Measurements from ENCODE around the gene MANSC4.
"Not testable (repeated sequence)": the region's sequence is repeated elsewhere in the genome, so short reads cannot be mapped to it uniquely, and the experiment has no call there.

The MANSC4 gene

DNA sequence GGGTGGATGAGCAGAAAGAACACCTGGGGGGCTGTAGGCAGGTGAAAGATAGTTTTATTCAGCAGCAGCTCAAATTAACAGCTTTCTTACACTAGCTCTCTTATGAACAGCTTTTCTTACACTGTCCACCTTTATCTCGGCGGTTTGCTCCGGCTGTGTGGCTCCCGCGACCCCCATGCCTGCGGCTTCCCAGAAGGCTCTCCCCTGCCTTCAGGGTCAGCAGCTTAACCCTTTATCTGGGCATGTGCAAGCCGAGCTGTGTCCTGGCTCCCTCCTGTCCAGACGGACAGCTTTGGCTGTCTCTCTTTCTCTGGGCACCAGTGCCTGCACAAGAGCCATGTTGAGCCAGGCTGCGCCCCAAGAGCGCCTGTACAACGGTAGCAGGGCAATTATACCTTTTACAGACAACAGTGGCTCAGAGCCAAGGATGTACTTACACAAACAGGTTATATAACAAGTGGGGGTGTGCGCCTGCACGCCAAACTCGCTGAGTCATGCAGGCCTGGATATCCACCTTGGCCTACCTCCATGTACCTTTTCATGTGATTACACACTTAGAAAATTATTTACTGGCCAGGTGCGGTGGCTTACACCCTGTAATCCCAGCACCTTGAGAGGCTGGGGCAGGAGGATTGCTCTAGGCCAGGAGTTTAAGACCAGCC, 28.5 kb downstream of the MANSC4 start:
- no peak for DNase-seq (ENCODE audit: low read depth)

DNA sequence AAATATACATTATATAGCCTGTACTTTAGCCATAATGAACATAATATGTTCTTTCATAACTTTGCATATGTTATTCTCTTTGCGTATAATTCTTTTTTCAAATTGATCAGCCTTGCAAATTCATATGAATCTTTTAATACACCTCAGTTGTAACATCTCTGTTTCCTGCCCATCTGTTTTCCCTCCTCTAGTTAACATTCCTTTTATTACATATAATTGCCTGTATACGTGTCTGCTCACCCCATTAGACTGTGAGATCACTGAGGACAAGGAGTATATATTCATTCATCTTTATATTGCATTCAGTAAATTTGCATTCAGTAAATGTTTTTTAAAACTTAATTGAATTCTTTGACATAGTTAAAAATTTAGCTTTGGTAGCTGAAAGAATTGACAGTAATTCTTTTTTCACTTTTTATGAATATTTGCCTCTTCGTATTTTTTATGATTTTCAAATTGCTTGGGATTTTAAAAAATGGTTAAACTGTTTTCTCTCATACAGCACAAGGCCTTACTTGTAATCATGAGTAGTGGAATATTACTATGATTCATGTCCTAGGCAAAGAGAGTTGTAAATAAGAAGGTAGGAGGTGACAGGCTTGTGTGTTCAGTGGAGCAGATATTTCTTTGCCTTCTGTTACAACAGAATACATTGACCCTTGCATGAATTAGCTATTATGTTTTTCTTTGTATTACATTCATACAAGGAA, 32.8 kb downstream of the MANSC4 start:
- no peak for DNase-seq (ENCODE audit: low read depth)

DNA sequence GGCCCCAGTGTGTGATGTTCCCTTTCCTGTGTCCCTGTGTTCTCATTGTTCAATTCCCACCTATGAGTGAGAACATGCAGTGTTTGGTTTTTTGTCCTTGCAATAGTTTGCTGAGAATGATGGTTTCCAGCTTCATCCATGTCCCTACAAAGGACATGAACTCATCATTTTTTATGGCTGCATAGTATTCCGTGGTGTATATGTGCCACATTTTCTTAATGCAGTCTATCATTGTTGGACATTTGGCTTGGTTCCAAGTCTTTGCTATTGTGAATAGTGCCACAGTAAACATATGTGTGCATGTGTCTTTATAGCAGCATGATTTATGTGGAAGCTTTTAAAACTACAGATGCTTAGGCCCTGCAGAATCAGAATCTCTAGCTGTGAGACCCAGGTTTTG, 34.3 kb downstream of the MANSC4 start:
- not testable (repeated sequence) for DNase-seq (ENCODE audit: low read depth)

DNA sequence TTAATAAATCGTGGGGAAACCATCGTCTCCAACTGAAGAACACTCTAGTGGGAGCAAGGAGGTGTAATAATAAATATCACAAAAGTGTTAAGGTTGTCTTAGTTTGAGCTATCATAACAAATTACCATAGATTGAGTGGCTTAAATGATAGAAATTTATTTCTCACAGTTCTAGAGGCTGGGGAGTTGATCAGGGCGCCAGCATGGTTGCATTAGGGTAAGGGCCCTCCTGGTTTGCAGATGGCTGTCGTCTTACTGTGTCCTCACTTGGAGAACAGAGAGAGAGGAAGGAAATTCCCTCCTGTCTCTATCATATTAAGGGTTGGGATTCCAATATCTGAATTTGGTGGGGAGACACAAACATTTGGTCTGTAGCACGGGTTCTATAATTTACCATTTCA, 36.4 kb downstream of the MANSC4 start:
- no peak for DNase-seq (ENCODE audit: low read depth)

DNA sequence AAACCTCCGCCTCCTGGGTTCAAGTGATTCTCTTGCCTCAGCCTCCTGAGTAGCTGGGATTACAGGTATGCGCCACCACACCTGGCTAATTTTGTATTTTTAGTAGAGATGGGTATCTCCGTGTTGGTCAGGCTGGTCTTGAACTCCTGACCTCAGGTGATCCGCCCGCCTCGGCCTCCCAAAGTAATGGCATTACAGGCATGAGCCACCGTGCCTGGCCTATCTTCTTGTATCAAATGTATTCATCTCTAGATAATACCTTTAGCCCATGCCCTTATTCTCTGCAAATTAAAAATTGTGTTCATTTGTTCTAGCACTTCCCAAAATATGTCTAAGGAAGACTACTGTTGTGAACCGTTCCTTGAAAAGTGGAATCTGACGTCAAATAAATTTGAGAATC, 45.7 kb downstream of the MANSC4 start:
- DNase-seq (ENCODE audit: low read depth) = not testable (repeated sequence)

DNA sequence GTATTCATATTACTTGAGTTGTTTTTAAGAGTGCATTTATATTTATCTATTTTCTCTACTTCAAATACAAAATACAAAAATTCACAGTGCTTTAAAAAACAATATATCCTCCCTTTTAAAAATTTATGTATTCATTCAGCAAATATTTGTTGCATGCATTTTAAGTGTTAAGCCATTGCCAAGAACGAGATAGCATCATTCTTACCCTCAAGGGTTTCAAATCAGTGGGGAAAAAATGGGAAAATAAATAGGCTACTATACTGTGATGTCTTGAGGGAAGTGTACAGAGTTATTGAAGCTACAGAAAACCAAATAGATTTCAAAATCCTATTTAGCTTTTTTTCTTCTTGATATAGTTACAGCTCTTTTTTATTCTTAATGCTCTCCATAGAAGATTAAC, 46.2 kb downstream of the MANSC4 start:
- DNase-seq (ENCODE audit: low read depth) = no peak

DNA sequence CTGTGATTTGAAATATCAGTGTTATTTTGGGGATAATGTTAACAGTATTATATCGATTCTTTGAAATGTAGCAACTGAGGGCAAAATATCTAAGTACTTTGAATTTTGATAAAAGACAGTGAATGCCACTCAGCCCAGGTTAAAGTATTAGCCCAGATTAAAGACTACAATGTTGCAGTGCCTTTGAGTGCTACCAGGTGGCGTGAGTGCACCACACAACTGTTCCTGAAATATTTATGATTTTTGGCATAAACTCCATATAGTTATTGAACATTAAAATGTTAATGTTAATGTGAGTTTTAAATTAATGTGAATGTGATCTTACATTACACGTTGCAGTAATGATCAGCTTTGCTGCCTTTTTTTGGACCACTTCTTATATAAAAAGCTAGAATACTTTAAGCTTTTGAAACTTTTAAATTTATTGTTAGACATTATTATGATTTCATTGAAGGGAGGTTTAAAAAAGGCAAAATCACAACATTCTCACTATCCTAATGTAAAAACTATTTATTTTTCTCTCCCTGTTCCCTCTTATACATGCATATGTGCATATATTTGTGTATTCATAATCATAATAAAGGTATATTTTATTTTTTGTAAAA, 46.9 kb downstream of the MANSC4 start:
- peak; percentile 35 for DNase-seq (ENCODE audit: low read depth)

DNA sequence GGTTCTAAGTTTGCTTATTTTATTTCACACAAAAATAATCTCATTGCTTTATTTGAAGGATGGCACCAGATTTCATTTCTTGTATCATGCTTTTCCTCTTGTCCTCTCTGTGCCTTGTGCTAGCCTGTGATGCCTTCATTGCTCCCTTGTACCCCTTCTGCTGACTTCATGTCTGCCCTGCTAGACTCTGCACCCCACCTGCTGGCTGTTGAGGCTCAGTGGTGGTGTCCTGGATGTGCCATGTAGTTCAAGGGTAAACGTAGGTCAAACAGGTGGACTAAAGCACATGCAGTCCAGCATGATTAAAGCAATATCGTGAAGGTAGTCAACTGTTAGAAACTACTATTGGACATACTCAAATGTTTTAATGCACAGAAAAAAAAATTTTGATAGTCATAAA, 47.8 kb downstream of the MANSC4 start:
- DNase-seq (ENCODE audit: low read depth) = no peak

DNA sequence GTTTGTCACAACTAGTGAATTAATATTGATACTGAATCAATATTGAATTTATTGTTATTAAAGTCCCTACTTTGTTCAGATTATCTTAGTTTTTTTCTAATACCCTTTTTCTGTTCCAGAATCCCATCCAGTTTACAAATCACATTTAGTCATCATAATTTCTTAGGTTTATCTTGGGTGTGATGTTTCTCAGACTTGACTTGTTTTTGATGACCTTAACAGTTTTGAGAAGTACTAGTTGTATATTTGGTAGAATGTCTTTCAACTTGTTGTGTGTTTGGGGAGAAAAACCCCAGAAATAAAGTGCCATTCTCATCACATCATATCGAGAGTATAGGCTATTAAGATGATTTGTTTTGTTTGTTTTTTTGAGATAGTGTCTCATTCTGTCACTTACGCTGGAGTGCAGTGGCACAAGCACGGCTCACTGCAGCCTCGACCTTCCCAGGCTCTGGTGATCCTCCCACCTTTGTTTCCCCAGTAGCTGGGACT, 49.9 kb downstream of the MANSC4 start:
- DNase-seq (ENCODE audit: low read depth) = no peak

DNA sequence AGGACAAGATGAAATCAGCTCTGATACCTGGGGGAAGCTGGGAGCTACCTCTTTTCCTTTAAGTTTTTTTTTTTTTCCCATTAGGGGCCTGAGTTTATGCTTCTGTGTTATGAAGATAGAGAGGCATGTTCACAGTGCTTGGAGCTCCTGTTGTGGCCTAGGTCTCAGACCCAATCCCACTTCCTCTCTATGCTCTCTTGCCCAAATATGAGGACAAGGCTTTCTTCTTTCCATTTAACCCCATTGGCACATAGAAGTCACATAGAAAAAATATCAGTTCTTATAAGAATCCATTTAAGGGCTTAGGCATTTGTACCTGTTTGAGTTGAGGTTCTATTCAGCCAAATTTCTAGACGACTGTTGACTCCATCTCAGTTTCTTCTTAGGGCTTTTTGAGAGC, 56.8 kb downstream of the MANSC4 start:
- DNase-seq (ENCODE audit: low read depth) = no peak
